ENCODE data around the gene KHDRBS2. TPM values are rescaled to one million over a fixed set of nuclear protein-coding genes. Genes with fewer than 3 reads are reported as not detected.

Gene KHDRBS2
- total RNA-seq, 3 donors from 2014 or later = 0.16 TPM; not detected in 2

DNA sequence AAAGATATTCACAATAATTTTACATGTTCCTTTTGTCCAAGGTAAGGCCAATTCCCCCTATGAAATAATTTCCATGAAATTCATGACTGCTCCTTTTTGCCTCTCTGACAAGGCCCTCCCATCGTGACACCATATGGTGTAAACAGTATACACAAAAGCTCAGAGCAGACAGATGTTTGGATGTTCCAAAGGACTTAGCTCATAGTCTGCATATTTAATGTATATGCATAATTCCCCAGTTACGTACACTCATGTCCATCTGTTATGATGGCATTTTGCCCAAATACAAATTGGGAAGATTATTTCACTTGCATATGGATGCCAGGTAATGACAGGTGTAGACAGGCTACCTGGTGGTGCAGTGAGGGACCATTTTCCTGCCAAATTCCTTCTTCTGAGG is 376.5 kb downstream of the KHDRBS2 start:
- DNase-seq (ENCODE audit: low spot score in 2 of 2) = no peak
- TF ChIP-seq, protein P1, sequence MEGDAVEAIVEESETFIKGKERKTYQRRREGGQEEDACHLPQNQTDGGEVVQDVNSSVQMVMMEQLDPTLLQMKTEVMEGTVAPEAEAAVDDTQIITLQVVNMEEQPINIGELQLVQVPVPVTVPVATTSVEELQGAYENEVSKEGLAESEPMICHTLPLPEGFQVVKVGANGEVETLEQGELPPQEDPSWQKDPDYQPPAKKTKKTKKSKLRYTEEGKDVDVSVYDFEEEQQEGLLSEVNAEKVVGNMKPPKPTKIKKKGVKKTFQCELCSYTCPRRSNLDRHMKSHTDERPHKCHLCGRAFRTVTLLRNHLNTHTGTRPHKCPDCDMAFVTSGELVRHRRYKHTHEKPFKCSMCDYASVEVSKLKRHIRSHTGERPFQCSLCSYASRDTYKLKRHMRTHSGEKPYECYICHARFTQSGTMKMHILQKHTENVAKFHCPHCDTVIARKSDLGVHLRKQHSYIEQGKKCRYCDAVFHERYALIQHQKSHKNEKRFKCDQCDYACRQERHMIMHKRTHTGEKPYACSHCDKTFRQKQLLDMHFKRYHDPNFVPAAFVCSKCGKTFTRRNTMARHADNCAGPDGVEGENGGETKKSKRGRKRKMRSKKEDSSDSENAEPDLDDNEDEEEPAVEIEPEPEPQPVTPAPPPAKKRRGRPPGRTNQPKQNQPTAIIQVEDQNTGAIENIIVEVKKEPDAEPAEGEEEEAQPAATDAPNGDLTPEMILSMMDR (IDR thresholded peaks at IDR 0.05) = no peak
- TF ChIP-seq POLR2AphosphoS5 (IDR thresholded peaks at IDR 0.05) (no peak), POLR2A (IDR thresholded peaks at IDR 0.05) (no peak)
- Histone ChIP-seq H3K36me3 (no peaks in the 10 kb centered on the region), H3K27me3 (no peaks in the 10 kb centered on the region), H3K4me1 (no peaks in the 10 kb centered on the region), H3K27ac (no peak overlapping the region), H3K4me3 (no peak overlapping the region), H3K9me3 (no peaks in the 10 kb centered on the region)
- intact Hi-C loops (cut with DNase I; ENCODE audit: low total_unique reads) = no loop called here

DNA sequence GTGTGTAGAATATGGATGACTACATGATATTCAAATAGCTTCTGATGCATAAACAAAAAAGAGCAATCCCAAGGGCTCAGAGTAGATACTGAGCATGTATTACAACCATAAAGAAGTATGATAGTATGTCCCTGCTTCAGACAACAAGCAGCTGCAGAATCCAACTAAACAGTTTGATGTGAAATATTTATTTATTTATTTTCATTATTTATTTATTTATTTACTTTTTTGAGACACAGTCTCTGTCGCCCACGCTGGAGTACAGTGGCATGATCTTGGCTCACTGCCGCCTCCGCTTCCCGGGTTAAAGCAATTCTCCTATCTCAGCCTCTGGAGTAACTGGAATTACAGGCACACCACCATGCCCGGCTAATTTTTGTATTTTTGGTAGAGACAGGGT is 384.3 kb downstream of the KHDRBS2 start:
- Histone ChIP-seq H3K9me3 (no peaks in the 10 kb centered on the region), H3K36me3 (no peaks in the 10 kb centered on the region), H3K27ac (no peak overlapping the region), H3K27me3 (no peaks in the 10 kb centered on the region), H3K4me3 (no peak overlapping the region), H3K4me1 (no peaks in the 10 kb centered on the region)
- intact Hi-C loops (cut with DNase I; ENCODE audit: low total_unique reads) = no loop called here
- TF ChIP-seq, protein P1 (IDR thresholded peaks at IDR 0.05) = no peak
- TF ChIP-seq POLR2AphosphoS5 (IDR thresholded peaks at IDR 0.05) (no peak), POLR2A (IDR thresholded peaks at IDR 0.05) (no peak)
- DNase-seq (ENCODE audit: low spot score in 2 of 2) = no peak

DNA sequence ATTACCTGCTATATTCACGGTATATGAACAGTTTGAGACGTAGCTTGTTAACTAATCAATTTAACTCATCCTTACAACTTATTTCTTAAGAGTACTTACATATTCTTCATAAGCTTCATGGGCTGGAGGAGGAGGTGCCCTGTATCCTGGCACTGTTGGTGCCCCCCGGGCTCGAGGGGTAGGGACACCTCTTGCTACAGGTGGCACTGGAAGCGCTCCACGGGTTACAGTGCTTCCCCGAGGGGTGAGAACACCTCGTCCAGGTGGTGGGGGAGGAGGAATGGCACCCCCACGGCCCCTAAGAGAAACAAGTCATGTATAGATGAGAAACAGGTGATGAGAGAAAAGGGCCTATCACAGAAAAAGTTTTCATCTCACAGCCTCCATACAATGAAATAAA is 391.5 kb downstream of the KHDRBS2 start:
- H3K9me3 ChIP-seq = no peaks in the 10 kb centered on the region
- TF ChIP-seq POLR2A (IDR thresholded peaks at IDR 0.05) (no peak), POLR2AphosphoS5 (IDR thresholded peaks at IDR 0.05) (no peak)
- TF ChIP-seq, protein P1 (IDR thresholded peaks at IDR 0.05) = no peak
- no peaks in the 10 kb centered on the region for H3K36me3 ChIP-seq
- H3K27ac ChIP-seq = no peak overlapping the region
- H3K4me3 ChIP-seq = no peak overlapping the region
- H3K4me1 ChIP-seq = no peaks in the 10 kb centered on the region
- H3K27me3 ChIP-seq = no peaks in the 10 kb centered on the region
- intact Hi-C loops (cut with DNase I; ENCODE audit: low total_unique reads) = no loop called here
- no peak for DNase-seq (ENCODE audit: low spot score in 2 of 2)

- no peaks in the 10 kb centered on the region for H3K36me3 ChIP-seq
- no peak for DNase-seq (ENCODE audit: low spot score in 2 of 2)
- H3K4me3 ChIP-seq = no peak overlapping the region
- intact Hi-C loops (cut with DNase I; ENCODE audit: low total_unique reads) = no loop called here
- no peak overlapping the region for H3K27ac ChIP-seq
- no peak for TF ChIP-seq POLR2A (IDR thresholded peaks at IDR 0.05)
- TF ChIP-seq, protein P1 (IDR thresholded peaks at IDR 0.05) = no peak
- H3K27me3 ChIP-seq = no peaks in the 10 kb centered on the region
- H3K4me1 ChIP-seq = no peaks in the 10 kb centered on the region
- H3K9me3 ChIP-seq = no peaks in the 10 kb centered on the region
Measured at GRCh38 chr6:61887423-61887822, 398.6 kb downstream of the KHDRBS2 start.

- no peaks in the 10 kb centered on the region for H3K4me1 ChIP-seq
- no peaks in the 10 kb centered on the region for H3K36me3 ChIP-seq
- H3K4me3 ChIP-seq = no peak overlapping the region
- DNase-seq (ENCODE audit: low spot score in 2 of 2) = no peak
- no peak overlapping the region for H3K27ac ChIP-seq
- H3K27me3 ChIP-seq = no peaks in the 10 kb centered on the region
- no peaks in the 10 kb centered on the region for H3K9me3 ChIP-seq
- intact Hi-C loops (cut with DNase I; ENCODE audit: low total_unique reads) = no loop called here
- TF ChIP-seq POLR2AphosphoS5 (IDR thresholded peaks at IDR 0.05) (no peak), POLR2A (IDR thresholded peaks at IDR 0.05) (no peak)
- TF ChIP-seq, protein P1 (IDR thresholded peaks at IDR 0.05) = no peak
Measured at GRCh38 chr6:61886608-61887259, 399.3 kb downstream of the KHDRBS2 start.

All from breast epithelium (tissue), 4 donors.